HG03159 (cell line): ENCODE data around the gene SFTPA2.
"Not testable (repeated sequence)": the region's sequence is repeated elsewhere in the genome, so short reads cannot be mapped to it uniquely, and the experiment has no call there.

Source experiments
- ATAC-seq: cut with Tn5 transposase; IDR thresholded peaks from one replicate; pipeline ENCODE4 v1.9.1; 2021; ENCODE audit warnings: mild to moderate bottlenecking, moderate library complexity; ENCODE audit not compliant: unreplicated experiment

SFTPA2 gene

GRCh38 chr10:79516532-79517205, 43.5 kb downstream of the SFTPA2 start:
- not testable (repeated sequence) for ATAC-seq

DNA sequence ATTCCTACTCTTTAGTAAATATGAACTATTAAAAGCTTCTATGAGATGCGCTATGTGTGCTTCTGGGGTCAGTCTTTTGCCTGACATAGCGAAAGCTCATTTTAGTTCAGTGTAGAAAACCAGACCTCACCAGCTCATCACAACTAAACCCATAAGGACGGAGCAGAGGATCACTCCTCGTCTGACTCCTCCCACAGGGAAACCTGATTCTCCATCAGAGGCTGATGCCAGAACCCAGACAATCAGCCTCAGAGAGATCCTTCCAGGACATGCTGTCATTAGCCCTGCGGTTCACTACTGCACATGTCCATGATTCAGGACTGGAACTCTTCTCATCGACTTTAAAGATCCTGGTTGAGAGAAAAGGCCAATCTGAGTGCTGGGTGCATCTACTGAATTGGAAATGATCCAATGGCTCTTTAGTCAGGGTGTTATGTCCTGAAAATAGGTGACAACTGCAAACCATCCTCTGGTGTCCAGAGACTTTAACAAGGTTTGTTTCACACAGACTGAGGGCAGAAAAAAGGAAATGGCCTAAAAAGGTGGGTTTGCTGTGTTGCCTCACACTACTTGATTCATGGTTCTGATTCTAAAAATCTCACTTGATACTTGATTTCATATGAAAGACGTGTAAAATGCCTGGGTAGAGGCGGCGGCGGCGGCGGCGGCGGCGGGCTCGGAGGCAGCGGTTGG, 48.2 kb downstream of the SFTPA2 start, which contains the start of gene EIF5AL1:
Gene EIF5AL1 (plus strand): TSS at position 643 of the 693 bp plus-strand sequence. CDS start 117 bp downstream, outside the sequence.
- ATAC-seq: not testable (repeated sequence)

DNA sequence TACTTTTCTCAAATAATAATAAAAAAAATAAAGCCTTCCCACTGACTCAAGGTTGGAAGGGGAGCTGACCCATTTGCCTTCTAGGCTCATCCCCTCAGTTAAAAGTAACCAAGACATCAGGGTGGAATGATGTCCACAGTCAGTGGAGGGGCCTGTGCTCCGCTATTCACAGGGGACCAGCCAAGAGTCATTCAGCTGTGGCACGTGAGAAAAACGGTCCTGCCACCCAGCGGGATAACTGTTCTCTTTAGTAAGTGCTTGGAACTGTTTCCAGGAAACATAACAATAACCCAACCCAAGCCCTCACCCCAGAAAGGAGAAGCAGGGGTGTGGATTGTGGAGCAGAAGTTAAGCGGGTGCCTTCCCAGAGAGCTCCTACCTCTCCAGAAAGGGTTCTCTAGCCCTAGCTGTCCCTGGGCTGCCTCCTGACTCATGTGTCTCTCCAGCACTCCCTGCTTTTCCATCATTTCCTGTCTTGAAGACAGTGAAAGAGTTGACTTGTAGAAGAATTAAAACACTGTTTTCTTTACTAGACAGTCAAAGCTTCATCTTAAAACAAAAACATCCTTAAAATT, 50.2 kb downstream of the SFTPA2 start:
- ATAC-seq: not testable (repeated sequence)

DNA sequence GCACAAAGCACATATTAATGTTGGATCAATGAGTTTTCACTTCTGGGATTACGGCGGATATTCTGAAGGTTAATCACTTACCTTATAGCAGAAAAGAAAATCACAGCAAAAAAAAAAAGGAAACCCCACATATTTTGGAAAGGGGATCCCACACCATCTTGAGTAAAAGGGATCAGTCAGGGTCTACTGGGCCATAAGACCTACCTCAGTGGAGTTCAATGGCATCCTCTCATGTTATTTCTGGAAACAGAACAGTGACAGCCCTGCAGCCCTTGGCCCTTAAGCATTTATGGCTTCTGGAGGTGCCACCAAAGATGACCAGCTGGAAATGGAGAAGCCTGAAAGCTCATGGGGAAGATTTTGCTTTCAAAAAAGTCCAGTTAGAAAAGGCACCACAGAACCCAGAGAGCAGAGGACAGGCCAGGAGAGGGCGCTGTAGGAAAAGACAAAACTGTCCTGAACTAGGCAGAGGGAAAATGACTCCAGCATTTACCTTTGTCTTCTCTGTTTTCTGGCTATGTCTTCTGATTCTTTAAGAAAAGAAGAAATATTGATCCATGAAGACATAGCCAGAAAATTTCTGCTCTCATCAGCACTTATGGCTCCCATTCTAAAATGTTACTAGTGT, 50.8 kb downstream of the SFTPA2 start:
- ATAC-seq: peak; percentile 63

DNA sequence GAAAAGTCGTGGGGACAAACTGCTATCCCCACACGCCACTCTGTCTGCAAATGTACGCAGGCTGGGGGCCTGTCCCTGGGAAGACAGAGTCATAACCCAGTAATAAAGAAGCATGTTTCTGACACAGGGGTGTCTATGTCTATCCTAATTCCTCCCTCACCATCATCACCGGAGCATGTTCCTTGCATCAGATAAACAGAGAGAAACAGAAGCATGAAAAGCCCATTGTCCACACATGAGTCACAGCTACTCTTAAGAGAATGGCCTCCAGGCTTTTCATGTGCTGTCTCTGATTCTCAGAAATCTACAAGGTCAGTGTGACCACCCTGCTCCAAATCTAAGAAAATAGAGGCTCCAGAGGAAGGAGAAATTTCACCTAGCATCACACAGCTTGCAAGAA, 52.0 kb downstream of the SFTPA2 start:
- not testable (repeated sequence) for ATAC-seq

DNA sequence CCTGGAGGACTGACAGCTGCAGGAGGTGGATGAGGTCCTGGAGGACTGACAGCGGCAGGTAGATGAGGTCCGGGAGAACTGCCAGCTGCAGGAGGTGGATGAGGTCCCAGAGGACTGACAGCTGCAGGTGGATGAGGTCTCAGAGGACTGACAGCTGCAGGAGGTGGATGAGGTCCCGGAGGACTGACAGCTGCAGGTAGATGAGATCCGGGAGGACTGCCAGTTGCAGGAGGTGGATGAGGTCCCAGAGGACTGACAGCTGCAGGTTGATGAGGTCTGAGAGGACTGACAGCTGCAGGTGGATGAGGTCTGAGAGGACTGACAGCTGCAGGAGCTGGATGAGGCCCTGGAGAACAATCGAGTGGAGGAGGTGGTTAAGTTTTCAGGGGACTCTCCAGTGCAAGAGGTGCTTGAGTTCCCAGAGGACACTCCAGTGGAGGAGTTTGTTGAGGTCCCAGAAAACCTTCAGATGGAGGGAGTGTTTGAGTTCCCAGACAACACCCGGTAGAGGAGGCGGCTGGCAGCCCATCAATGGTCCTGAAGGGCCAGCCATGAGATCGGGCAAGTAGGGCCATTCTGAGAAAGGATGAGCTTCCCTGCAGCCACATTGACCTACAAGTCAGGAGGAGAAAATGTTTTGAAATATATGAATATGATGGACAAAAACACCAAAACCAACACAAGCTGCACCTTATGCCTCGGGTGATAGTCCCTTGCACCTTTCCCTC, 52.6 kb downstream of the SFTPA2 start:
- no peak for ATAC-seq
